Measurements from ENCODE around the gene ADCY1.

The ADCY1 gene

GRCh38 chr7:45583296-45583695, 9.1 kb downstream of the ADCY1 start:
- no peaks in the 10 kb centered on the region for H3K9me2 ChIP-seq (replicated peaks; ENCODE audit: low read depth, low read length)
- H3K9me3 ChIP-seq (ENCODE audit: insufficient read depth, low read depth, low read length) = no peaks in the 10 kb centered on the region
- H3K9ac ChIP-seq (ENCODE audit: low read depth, low read length, poor library complexity, severe bottlenecking) = no peak overlapping the region
- no peaks in the 10 kb centered on the region for H3K4me1 ChIP-seq (ENCODE audit: insufficient read depth, low read length, poor library complexity, severe bottlenecking)
- no peaks in the 10 kb centered on the region for H3K27me3 ChIP-seq (ENCODE audit: insufficient read depth, low read length, poor library complexity, severe bottlenecking)
- no peaks in the 10 kb centered on the region for H3K36me3 ChIP-seq (ENCODE audit: insufficient read depth, low read length)
- TF ChIP-seq CTCF (conservative IDR thresholded peaks at IDR 0.05; ENCODE audit: low read length) (no peak), EZH2phosphoT487 (IDR thresholded peaks at IDR 0.05; ENCODE audit: borderline replicate concordance) (no peak)
- no peak overlapping the region for H3K4me2 ChIP-seq (ENCODE audit: low read depth, low read length, poor library complexity, severe bottlenecking)
- H4K20me1 ChIP-seq (ENCODE audit: insufficient read depth, low read length, poor library complexity, severe bottlenecking) = no peaks in the 10 kb centered on the region
- no peaks in the 10 kb centered on the region for H3F3A ChIP-seq (ENCODE audit: low read depth)
- H2AFZ ChIP-seq (ENCODE audit: low read length) = no peak overlapping the region
- no peaks in the 10 kb centered on the region for H3K79me2 ChIP-seq (ENCODE audit: insufficient read depth, low read length)
- H3K4me3 ChIP-seq (ENCODE audit: low read length, poor library complexity, severe bottlenecking) = no peak overlapping the region

GRCh38 chr7:45584261-45585210, 10.4 kb downstream of the ADCY1 start:
- H3K4me3 ChIP-seq (ENCODE audit: low read length, poor library complexity, severe bottlenecking) = no peak overlapping the region
- no peaks in the 10 kb centered on the region for H3K9me3 ChIP-seq (ENCODE audit: insufficient read depth, low read depth, low read length)
- no peak overlapping the region for H2AFZ ChIP-seq (ENCODE audit: low read length)
- H3K79me2 ChIP-seq (ENCODE audit: insufficient read depth, low read length) = no peaks in the 10 kb centered on the region
- H3K36me3 ChIP-seq (ENCODE audit: insufficient read depth, low read length) = no peaks in the 10 kb centered on the region
- H3K4me2 ChIP-seq (ENCODE audit: low read depth, low read length, poor library complexity, severe bottlenecking) = no peak overlapping the region
- H3K9me2 ChIP-seq (replicated peaks; ENCODE audit: low read depth, low read length) = no peaks in the 10 kb centered on the region
- TF ChIP-seq CTCF (conservative IDR thresholded peaks at IDR 0.05; ENCODE audit: low read length) = no peak
- no peak for TF ChIP-seq EZH2phosphoT487 (IDR thresholded peaks at IDR 0.05; ENCODE audit: borderline replicate concordance)
- no peaks in the 10 kb centered on the region for H3K4me1 ChIP-seq (ENCODE audit: insufficient read depth, low read length, poor library complexity, severe bottlenecking)
- no peaks in the 10 kb centered on the region for H3K27me3 ChIP-seq (ENCODE audit: insufficient read depth, low read length, poor library complexity, severe bottlenecking)
- H3K9ac ChIP-seq (ENCODE audit: low read depth, low read length, poor library complexity, severe bottlenecking) = no peak overlapping the region
- no peaks in the 10 kb centered on the region for H4K20me1 ChIP-seq (ENCODE audit: insufficient read depth, low read length, poor library complexity, severe bottlenecking)
- no peaks in the 10 kb centered on the region for H3F3A ChIP-seq (ENCODE audit: low read depth)

- H3K27me3 ChIP-seq (ENCODE audit: insufficient read depth, low read length, poor library complexity, severe bottlenecking) = no peaks in the 10 kb centered on the region
These were observed 11.5 kb downstream of the ADCY1 start for GRCh38 chr7:45585628-45586027.

More at GRCh38 chr7:45585628-45586027, 11.5 kb downstream of the ADCY1 start:
- no peaks in the 10 kb centered on the region for H3K9me3 ChIP-seq (ENCODE audit: insufficient read depth, low read depth, low read length)
- no peaks in the 10 kb centered on the region for H3K4me1 ChIP-seq (ENCODE audit: insufficient read depth, low read length, poor library complexity, severe bottlenecking)
- H3F3A ChIP-seq (ENCODE audit: low read depth) = no peaks in the 10 kb centered on the region
- no peak overlapping the region for H3K4me2 ChIP-seq (ENCODE audit: low read depth, low read length, poor library complexity, severe bottlenecking)
- H4K20me1 ChIP-seq (ENCODE audit: insufficient read depth, low read length, poor library complexity, severe bottlenecking) = no peaks in the 10 kb centered on the region
- no peak overlapping the region for H2AFZ ChIP-seq (ENCODE audit: low read length)
- H3K4me3 ChIP-seq (ENCODE audit: low read length, poor library complexity, severe bottlenecking) = no peak overlapping the region
- no peaks in the 10 kb centered on the region for H3K79me2 ChIP-seq (ENCODE audit: insufficient read depth, low read length)
- H3K9ac ChIP-seq (ENCODE audit: low read depth, low read length, poor library complexity, severe bottlenecking) = no peak overlapping the region
- H3K9me2 ChIP-seq (replicated peaks; ENCODE audit: low read depth, low read length) = no peaks in the 10 kb centered on the region
- TF ChIP-seq EZH2phosphoT487 (IDR thresholded peaks at IDR 0.05; ENCODE audit: borderline replicate concordance) (no peak), CTCF (conservative IDR thresholded peaks at IDR 0.05; ENCODE audit: low read length) (no peak)
- H3K36me3 ChIP-seq (ENCODE audit: insufficient read depth, low read length) = no peaks in the 10 kb centered on the region

All from Loucy (cell line).